OCI-LY3 (cell line): ENCODE results near the gene SEC24D.

Experiments used
- EZH2phosphoT487 ChIP-seq: fragments of 200-600 bp; shearing (Covaris generic); IDR thresholded peaks from 2 replicates; pipeline ENCODE4 v1.6.1; 2018; ENCODE audit warnings: antibody characterized with exemption, mixed run types, low read depth
- TF ChIP-seq, protein P1 (sequence below): fragments of 200-600, 300-600 bp; sonication (generic); IDR thresholded peaks from 2 replicates; pipeline ENCODE4 v1.5.1; 2014; ENCODE audit warnings: antibody characterized with exemption, low read length, low read depth

DNA sequence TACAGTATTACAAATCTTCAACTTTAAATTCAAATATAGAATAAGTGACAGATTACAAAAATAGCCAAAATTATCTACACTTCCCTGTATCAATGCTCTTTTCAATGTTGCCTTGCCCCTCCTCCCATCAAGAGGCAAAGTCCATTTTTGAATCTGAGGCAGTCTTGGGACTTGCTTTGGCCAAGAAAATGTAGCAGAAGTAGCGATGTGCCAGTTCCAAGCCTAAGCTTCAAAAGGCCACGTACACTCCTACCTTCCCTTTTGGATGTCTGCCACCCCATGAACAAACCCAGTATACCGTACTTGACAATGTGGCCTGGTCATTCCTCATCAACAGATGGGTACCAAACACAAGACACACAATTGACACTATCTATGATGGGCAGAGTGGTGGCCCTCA, 24.1 kb downstream of the SEC24D start:
- TF ChIP-seq, protein P1, sequence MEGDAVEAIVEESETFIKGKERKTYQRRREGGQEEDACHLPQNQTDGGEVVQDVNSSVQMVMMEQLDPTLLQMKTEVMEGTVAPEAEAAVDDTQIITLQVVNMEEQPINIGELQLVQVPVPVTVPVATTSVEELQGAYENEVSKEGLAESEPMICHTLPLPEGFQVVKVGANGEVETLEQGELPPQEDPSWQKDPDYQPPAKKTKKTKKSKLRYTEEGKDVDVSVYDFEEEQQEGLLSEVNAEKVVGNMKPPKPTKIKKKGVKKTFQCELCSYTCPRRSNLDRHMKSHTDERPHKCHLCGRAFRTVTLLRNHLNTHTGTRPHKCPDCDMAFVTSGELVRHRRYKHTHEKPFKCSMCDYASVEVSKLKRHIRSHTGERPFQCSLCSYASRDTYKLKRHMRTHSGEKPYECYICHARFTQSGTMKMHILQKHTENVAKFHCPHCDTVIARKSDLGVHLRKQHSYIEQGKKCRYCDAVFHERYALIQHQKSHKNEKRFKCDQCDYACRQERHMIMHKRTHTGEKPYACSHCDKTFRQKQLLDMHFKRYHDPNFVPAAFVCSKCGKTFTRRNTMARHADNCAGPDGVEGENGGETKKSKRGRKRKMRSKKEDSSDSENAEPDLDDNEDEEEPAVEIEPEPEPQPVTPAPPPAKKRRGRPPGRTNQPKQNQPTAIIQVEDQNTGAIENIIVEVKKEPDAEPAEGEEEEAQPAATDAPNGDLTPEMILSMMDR = no peak
- no peak for TF ChIP-seq EZH2phosphoT487
